Fibroblast of skin of abdomen (primary cell): ENCODE measurements around the gene TP53BP1.
A peak's percentile ranks its signal among the peaks of the same experiment; 100 is the strongest.
"Not testable (repeated sequence)": the region's sequence is repeated elsewhere in the genome, so short reads cannot be mapped to it uniquely, and the experiment has no call there.

ENCODE experiments used
- DNase-seq: peaks from one replicate; pipeline ENCODE4 v3.0.0-alpha.2; 2013

TP53BP1 gene

DNA sequence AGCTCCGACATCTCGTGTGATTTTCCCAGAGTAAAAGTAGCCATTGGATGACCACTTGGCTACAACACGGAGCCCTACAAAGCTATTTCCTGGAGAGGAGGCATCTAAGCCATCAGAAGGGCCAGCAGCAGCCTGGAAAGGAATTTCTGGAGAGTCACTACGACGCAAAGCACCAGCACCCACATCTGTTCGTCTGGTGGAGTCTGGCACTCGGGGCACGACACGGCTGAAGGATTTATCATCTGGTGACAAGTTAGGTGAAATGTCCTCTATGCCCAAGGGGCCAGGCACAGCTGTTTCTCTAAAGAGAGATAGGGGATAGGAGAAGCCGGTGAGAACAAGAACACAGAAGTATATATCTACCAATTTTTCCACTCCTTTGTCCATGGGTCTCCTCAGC, 72.5 kb downstream of the TP53BP1 start:
- no peak for DNase-seq

DNA sequence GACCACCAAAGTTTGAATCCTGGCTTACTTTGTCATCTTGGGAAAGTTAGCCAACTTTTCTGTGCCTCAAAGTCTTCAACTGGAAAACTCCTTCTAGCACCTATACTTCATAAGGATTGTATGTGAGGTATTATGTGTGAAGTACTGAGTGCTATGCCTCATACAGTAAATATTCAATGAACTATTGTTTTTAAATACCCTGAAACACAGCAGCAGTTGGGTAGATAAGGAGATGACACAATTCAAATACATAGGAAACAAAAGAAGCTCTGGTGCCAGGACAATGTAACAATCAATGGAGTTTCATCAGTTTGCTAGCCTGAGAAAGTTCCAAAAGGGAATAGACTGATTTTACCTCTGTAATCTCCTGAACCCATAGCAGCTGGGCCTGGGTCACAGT, 78.8 kb downstream of the TP53BP1 start:
- DNase-seq: no peak

DNA sequence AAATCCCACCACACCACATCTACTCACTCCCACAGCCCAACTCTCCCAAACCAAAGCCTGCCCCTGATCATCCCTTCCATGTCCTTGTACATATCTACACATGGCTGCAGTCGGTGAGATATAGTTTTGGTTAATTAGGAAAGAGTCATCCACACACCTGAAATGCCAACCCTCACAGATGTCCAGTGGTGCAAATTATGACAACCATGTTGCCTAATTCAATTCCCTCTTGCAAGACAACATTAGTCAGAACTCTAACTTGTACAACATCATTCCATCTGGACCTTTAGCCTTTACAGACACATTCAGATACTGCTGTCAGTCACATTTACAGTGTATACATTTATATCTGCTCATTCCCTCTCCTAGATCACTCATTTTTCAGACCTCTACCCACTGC, 80.9 kb downstream of the TP53BP1 start:
- DNase-seq: no peak

DNA sequence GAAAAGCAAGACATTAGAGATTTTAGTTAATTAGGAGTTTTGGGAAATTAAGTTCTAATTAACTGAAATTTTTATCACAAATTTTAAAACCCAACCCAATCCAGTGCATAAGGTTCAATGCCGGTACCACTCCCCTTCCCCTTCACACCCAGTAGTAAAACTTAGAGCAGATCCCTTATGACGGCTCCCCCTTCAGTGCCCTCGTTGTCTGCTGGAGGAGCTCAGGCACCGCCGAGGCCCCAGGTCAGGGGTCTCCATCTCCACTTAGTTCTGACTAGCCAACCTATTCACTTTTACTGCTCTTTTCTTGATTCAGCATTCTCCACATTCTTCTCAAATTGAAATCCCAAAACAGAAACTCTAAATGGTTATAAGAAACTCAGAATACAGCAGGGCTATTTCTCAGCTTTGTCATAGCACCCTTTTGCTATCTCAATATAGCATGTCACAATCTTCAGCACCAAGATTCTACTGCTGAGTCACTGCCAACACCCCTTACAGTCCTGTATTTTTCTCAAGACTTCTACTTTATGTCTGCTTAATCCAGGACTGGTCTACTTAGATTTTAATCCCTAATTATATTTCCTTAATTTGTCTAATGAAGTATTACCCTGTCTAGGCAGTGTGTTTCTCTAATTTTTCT, 82.3 kb downstream of the TP53BP1 start:
- DNase-seq: no peak

DNA sequence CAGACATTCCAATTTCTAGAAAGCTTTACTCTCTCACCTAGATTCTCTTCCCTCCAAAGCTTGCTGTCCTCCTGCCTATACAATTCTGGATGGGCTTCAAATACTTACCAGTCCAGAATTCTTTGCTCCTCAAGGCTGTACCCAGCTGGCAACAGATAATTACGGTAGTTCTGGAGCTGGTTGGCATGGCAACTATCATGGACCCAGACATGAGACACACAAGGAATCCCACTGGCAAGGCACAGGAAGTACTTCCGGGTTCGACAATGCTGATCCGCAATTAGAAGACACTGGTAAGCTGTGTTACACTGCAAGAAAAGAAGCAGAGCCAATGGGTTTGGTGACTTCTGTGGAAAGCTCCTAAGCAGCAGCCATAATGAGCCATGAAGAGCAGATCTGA, 84.2 kb downstream of the TP53BP1 start:
- DNase-seq: no peak

DNA sequence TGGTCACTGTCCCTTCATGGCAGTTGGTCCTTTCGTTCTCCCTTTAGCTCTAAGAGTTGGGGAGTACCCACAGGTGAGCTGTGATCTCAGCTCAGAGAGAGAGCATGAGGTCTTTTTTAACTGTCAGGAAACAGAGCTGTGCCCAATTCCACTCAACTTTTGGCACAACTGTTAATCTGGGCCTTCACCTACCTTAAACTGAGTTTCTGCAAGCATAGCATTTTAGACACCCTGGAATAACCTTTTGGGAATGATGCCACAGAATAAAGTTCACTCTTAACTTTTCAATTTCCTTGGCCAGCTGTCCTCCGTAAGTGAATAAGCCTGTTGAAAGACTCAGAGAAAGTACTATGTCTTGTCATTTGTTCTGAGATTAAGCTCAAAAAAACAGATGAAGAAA, 86.1 kb downstream of the TP53BP1 start:
- no peak for DNase-seq

DNA sequence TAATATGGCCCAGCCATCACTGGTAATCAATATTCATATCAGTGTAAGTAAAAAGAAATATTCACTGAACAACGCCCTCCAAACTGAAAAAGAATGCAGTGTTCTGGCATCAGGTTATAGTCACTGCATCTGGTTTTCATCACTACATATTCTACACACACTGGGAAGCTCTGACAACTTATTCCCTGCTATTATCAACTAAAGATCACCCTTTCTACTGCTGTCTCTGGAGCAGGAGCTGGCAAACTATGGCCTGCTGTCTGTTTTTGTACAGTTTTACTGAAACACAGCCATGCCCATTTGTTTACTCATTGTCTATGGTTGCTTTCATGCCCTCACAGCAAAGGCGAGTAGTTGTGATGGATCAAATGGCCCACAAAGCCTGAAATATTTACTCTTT, 86.8 kb downstream of the TP53BP1 start:
- DNase-seq: no peak

DNA sequence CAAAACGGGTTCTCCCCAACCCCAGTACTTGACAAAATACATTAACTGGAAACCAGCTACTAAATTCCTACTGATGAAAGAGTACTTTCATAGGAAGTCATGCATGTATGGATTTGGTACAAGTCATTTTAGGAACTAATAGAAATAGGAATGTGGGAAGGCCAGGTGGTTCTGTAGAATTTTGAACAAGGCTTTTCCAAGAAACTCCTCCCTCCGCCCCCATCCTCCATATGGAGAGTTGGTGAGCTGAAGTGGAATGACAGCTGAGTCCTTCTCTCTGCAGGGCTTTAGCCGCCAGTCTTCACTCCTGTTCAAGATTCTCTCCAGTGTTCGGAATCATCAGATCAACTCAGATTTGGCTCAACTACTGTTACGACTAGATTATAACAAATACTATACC, 88.8 kb downstream of the TP53BP1 start:
- no peak for DNase-seq

DNA sequence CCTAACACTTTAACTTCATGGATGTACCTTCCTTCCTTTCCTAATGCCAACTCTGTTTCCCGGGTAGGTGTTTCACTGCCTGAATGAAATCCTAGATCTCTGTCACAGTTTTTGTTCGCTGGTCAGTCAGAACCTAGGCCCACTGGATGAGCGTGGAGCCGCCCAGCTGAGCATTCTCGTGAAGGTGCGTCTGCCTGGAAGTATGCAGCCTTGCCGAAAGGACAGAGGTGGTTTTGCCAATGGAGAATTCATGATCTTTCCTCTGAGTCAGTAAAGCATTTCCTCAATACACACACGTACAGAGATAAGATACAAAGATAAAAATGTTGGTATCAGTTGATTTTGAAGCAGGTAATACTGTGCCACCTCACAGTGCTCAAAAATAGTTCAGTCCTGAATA, 89.3 kb downstream of the TP53BP1 start:
- no peak for DNase-seq

DNA sequence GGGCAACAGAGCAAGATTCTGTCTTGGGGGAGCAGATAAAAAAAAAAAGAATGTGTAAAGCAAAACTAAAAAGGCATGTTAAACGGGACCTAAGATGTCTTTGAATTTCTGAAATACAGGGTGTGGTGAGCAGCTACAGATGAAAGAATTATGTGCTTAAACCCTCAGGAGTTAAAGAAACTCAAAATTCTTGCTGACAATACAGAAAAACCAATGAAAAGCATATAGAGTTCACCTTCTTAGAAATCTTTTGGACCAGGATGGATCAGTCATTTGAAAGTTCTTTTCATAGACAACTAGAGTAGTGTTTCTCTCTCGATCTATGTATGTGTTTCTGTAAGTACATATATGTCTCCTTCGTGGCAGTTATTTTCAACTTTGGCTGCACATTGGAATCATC, 90.7 kb downstream of the TP53BP1 start:
- no peak for DNase-seq

DNA sequence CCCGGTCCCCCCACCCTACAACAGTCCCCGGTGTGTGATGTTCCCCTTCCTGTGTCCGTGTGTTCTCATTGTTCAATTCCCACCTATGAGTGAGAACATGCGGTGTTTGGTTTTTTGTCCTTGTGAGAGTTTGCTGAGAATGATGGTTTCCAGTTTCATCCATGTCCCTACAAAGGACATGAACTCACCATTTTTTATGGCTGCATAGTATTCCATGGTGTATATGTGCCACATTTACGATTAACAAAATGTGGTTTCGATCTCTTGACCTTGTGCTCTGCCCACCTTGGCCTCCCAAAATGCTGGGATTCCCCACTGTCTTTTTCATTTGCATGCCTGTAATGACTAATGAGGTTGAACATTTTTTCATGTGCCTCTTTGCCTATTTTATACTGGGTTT, 99.4 kb downstream of the TP53BP1 start:
- not testable (repeated sequence) for DNase-seq

DNA sequence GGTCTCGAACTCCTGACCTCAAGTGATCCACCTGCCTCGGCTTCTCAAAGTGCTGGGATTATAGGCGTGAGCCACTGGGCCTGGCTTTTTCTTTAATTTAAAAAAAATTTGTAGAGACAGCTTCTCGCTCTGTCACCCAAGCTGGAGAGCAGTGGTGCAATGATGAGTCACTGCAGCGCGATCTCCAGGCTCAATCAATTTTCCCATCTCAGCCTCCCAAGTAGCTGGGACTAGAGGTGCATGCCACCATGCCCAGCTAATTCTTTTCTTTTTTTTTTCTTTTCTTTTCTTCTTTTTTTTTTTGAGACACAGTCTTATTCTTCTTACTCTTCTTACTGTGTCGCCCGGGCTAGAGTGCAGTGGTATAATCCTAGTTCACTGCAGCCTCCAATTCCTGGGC, 102.2 kb downstream of the TP53BP1 start:
- DNase-seq: peak; percentile 29

DNA sequence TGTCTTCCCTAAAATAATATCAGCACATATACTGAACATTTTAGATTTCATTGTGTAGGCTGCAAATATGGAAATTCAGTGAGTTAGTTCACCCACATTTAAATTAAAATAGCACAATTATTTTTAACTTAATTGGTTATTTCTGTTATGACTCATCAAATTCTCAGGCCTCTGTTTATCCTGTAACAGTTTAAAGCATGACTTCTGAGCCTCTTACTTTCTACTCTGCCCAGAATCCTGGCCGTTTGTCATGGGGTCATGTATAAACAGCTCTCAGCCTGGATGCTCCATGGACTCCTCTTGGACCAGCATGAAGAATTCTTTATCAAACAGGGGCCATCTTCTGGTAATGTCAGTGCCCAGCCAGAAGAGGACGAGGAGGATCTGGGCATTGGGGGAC, 109.9 kb downstream of the TP53BP1 start:
- DNase-seq: no peak

DNA sequence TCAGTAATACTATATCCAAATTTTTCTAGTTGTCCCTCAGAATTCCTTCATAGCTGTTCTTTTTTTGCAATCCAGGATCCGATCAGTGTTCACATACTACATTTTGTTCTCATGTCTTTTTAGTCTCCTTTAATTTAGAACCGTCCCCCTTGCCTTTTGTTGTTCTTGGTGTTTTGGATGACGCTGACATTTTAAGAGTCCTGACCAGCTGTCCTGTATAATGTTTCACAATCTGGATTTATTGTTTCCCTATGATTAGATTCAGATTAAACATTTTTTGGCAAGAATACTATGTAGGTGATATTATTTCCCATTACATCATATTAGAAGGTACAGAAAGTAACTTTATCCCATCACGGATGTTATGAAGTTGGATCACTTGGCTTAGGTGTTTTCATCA, 110.6 kb downstream of the TP53BP1 start:
- DNase-seq: no peak

DNA sequence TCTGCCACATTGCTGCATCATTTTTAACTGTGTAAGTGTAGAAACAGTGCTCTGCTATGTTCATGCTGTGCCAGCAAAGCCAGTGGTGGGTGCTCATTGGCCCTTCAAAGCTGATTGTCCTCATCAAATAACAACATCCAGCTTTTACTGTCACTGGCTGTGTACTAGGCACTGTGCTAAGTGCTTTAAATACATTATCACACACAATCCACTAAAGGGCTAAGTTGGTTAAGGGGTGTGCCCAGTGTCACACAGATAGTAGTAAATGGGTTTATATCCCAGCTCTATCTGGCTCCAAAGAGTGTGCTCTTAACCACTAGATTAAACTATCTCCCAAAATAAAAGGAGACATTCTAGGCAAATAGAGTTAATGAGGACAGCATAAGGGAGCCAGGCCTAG, 114.4 kb downstream of the TP53BP1 start:
- DNase-seq: no peak

DNA sequence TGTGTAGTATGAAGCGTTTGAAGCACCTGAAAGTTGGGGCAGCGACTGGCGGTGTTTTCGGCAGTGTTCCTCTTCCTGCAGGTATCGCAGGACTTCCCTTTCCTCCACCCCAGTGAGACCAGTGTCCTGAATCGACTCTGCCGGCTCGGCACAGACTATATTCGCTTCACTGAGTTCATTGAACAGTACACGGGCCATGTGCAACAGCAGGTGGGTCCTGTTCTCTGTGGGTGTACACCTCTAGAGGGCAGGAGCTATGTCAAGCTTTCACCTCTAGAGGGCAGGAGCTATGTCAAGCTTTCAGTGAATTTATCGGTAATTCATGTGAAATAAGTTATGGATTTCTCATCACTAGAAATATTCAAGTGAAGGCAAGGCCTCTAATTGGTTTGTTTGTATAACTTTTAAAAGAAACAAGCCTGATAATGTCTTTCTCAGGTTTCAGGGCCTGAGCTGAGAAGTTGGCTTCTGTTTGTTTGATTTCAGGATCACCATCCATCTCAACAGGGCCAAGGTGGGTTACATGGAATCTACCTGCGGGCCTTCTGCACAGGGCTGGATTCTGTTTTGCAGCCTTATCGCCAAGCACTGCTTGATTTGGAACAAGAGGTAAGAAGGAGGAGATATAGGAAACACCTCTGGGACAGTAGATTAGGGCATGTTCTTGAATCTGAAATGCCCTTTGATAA, 116.8 kb downstream of the TP53BP1 start:
- DNase-seq: peak; percentile 10

DNA sequence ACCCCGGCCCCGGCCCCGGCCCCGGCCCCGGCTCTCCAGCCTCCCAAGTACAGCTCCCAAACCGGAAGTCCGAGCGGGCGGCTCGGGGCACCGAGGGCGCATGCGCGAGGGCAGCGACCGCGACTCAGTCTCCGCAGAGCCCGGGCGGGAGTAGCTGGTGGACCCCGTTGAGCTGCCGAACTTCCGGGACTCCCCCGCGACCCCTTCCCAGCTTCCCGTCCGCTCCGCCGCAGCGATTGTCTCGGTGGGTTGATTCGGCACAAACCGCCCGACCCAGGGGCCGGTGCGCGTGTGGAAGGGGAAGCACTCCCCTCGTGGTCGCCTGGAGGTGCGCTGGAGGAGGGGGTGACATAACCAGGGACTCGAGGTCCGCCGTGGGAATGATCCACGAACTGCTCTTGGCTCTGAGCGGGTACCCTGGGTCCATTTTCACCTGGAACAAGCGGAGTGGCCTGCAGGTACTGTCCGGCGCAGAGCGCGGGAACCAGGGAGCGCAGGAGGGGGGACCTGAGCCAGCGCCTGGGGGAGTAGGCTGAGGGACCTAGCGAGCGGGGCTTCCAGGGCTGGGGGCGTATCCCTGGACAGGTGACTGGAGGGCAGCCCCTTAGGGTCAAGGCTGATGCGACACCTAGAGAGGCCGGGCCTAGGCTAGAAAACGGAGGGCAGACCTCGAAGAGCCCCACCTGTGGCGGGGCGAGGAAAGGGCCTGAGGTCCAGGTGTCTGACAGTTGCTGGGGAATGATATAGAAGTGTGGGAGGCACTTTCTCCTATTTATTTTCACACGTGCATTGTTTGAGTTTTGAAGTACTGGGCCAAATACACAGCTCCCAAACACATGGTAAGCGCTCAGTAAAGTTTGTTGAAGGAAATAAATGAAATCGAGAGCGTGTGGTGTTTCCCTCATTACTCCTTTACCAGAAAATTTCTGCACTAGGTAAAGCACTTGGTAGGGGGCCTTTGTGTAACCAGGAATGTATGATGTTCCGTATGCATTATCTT, 121.7 kb downstream of the TP53BP1 start, which contains the start of the genes TUBGCP4 and ZSCAN29:
TUBGCP4 (plus strand) TSS at position 127 of the 1,000 bp plus-strand sequence; CDS start at position 381, 254 bp downstream.
ZSCAN29 (minus strand) TSS at position 69 of the 1,000 bp plus-strand sequence. CDS start 1,130 bp downstream, outside the sequence.
- peak; percentile 78 for DNase-seq

DNA sequence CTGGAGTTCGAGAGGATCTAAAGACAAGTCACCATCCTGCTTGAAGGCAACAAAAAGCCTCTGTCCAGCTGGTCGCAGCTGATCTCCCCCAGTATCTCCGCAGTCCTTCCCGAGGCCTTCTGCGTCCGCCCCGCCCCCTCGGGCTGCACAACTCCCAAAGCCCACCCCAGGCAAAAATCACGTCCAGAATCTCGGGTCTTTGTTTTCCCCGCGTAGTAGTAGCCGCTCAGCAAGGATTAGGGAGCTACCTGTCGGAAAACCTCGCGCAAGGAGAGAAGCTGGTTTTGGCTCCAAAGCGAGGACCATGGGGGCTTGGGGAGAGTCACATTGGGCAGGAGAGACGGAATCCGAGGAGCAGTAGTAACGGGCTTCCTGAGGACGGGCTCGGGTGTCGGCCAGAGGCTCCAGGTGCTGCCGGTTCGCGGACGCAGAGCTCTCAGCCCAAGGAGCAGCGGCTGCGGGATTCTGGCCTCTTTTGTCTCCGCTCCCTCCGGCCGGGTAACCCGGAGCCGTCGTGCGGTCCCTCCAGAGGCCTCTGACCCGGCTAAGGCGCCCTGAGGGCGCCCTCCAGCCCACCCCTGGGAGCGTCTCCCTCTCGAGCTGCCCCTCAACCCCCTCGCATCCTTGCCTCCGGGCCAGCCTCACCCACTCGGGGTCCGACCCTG, 122.5 kb downstream of the TP53BP1 start:
- peak; percentile 4 for DNase-seq

DNA sequence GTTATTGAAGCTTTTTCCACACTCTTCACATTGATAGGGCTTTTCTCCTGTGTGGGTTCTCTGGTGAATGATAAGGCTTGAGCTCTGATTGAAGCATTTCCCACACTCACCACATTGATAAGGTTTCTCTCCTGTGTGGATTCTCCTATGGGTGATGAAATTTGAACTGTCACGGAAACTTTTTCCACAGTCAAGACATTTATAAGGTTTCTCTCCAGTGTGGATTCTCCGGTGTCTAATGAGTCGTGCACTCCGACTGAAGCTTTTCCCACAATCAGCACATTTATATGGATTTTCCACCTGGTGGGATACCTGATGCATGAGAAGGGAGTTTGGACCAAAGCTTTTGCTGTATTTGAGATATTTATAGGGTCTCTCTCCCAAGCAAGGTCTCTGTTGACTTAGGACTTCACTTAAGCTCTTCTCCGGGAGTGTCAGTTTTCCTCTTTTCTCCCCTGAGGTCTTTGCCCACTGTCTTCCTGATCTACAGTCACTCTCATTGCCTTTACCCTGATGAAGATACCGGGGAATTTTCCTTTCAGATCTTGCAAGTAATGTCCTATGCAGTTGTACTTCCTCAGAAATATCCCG, 131.5 kb downstream of the TP53BP1 start:
- DNase-seq: no peak

DNA sequence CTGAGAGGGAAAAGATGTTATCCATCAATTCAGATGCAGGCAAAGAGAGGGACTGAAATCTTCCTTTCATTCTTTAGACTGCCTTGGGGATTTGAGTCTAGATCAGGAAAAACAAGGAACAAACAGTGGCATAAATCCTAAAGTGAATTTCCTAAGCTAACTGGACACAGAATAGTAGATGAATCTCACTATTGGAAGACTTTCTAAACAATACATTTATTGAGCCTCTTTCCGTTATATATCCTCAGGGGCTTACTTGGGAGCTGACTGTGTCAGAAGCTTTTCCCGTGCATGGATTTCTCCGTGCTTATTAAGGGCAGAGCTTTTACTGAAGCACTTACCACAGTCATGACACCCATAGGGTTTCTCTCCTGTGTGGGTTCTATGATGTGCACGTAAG, 132.1 kb downstream of the TP53BP1 start:
- no peak for DNase-seq
